Measurements from ENCODE around the gene PXDN.

GRCh38 chr2:1605102-1606045 is 138.9 kb downstream of the PXDN start:
- TF ChIP-seq EZH2 (IDR thresholded peaks at IDR 0.05) (no peak), POLR2AphosphoS5 (IDR thresholded peaks at IDR 0.05; ENCODE audit: borderline replicate concordance, low read depth, low read length) (no peak)
